HG03139 (cell line): ENCODE data around the gene TSSC4.

Experiments used
- ATAC-seq: cut with Tn5 transposase; IDR thresholded peaks from one replicate; pipeline ENCODE4 v1.9.1; 2021; ENCODE audit not compliant: unreplicated experiment

TSSC4 gene

DNA sequence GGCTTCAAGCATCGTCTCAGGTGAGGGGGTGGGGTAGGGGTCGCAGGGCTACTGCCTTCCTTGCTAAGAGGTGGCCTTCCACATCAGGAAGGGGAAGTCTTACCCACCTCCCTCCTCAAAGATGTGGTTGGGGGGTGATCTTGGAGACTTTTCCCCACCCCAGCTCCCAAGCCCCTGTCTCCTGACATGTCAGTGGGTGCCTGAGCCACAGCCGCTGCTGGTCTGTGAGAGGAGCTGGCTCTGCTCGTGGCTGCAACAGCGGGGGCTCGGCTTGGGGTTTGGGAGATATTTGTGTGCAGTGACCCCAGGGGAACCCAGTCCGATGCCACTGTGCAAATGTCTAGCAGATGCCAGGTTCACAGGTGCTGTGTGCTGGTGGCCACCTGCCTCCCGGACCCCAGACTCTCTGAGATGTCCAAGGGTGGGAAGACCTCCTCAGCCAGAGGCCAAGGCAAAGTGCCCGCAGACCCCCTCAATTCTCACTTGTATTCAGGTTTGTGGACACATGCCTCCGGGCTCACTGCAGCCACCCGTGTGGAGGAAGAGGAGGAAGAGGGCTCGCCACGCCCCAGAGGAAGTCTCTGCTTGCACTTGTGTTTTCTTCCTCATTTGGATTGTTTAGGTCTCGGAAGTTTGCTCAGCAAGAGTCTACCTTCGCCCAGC, 46.2 kb downstream of the TSSC4 start:
- no peak for ATAC-seq

DNA sequence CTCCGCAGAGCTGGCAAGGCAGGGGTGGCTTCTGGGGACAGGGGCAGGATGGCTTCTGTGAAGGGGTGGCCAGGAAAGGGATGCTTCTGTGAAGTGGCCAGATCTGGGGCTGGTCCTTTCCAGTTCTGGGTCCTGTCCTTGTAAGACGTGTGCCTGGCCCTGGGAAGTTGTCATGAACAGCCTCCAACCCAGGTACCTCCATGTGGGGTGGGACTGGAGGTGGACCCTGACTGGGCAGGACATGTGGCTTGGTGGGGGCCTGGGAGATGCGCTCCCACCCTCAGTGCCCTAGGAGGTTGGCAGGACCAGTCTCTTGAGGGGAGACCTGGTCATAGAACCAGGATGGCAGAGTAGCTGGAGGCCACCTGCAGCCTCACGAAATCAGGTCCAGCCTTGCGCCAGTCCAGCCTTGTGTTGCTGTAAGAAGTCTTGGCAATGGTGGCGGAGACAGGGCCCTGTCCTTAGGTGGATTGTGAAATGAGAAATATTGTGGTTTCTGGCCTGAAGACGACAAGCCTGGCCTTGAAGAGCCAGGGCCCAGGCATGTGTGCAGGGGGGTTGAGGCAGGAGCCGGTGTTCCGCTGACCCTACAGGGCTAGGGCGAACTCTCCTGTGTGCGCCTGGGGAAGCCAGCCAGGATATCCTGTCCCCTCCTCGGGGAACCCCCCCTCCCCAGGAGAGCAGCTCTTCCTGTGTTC, 46.9 kb downstream of the TSSC4 start:
- ATAC-seq, result no peak

DNA sequence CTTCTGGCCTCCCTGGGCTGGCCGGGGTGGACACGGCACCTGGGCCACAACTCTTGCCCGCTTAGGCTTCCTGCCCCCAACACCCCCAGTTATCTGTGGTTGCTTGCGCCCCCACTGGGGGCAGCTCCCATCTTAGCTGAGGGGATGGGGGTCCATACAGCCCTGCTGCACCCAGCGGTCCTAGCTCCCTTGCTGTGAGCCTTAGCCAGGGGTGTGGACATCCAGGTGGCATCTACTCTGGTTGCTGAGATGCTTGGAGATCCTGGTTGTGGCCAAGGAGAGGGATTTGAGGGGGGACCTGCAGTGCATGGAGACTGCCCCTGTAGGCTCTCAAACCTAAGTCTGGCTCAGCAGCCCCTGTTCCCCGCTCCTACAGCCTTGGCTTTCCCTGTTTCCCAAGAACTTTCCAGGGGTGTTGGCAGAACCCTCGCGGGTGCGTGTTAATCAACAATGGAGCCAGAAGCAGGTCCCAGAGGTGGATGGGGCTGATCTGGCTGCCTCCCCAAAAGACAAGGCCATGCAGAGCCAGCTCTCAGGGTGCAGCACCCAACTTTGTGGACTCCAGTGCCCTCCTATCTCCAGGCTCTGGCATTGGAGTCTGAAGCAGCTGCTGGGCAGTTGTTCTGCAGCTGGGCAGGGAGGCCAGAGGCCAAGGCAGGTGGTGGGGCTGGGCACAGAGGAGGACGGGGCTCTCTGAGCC, 47.6 kb downstream of the TSSC4 start:
- ATAC-seq, result no peak

DNA sequence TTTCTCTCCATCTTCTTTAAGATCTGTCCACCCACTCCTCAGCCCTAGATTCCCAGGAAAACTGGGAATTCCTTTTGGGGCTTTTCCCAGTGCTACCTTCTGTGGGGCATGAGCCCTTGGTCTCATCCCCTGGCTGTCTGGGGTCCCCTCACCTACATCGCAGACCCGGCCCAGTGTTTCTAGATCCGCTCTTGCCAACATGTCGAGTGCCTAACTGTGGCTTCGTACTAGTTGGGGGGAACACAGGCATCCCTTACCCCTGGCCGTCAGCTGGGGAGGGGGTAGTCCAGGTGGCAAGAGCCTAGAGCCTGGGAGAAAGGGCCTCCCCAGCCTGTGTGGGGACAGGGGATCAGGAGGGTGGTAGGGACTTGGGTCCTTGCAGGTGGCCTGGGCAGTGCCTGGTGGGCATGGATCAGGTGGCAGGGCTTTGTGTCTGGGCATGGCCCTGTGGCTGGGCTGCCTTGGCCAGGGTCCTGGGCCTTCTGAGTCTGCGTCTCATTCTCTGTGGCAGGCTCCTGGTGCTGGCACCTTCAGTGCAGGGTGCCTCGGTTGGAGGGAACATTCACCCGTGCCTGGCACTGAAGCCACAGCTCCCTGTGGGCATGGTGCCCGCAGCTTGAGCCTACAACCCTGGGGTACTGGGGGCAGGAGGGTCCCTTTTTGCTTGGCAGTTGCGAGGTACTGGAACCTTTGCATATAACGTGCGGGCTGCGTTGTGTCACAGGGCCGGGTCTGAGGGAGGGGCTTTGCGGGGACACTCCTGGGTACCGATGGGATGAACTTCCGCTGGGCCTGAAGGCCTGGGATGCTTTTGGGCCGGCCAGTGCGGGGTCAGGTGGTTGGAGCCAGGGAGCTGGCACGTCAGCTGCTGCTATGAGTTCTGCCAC, 48.4 kb downstream of the TSSC4 start:
- ATAC-seq, result no peak

DNA sequence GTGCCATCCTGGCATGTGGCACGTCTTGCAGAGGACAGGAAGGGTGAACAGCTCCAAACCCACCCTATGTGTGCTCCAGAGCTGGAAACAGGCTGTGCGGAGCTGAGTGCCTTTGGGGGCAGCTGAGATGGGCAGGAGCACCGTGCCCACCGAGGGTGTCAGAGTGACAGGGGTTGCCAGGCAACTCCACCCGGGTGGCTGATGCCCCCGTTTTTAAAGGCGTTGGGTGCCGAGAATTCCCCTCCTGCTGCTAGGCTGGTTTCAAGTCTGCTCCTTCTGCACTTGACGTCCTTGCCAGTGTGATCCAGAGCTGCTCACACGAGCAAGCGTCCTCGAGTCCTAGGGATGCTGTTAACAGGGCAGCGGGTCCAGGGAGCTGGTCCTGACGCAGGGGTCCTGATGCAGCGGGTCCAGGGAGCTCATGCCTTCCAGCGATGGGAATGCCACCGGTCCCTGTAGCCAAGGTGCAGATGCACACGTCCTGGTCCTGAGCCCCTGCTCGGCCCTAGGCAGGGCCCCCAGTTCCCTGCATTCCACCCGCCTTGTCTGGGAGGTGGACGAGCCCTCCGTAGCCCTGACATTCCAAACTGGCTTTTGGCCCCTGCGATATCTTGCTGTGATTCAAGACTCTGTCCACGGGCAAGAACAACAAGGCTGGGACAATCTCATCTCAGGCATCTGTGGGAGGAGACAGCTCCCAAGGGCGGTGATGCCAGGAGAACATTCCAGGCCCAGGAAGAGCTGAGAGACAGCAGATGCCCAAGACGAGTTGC, 49.2 kb downstream of the TSSC4 start:
- no peak for ATAC-seq

DNA sequence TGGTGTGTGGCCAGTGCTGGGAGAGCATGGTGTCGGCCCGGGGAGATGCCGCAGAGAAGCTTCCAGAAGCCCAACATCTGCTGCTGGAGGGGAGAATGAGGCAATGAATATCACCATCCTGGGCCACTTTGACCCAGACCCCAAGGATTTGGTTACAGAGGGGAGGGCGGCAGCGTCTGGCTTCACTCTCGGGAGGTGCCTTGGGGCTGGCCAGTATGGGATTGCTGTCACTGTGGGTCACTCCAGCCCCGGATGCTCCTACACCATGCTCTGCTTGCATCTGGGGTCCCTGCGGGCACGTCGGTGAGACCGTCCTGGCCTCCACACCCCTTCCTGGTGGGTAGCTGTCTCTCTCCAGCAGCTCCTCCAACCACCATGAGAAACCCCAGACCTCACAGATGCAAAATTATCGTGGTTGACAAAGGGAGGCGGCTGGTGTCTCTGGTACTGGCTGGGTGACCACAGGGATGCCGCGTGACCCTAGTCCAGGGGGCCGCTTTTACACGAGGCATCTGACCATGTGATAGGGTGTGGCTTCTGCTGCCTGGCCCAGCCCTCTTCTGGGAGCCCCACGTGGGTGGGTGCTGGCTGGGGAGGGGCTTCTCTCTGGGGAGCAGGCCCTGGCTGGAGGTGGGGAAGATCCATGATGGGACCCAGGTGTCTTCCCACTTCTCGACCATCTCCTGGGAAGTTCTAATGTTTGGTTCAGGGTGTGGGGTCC, 49.9 kb downstream of the TSSC4 start:
- no peak for ATAC-seq

DNA sequence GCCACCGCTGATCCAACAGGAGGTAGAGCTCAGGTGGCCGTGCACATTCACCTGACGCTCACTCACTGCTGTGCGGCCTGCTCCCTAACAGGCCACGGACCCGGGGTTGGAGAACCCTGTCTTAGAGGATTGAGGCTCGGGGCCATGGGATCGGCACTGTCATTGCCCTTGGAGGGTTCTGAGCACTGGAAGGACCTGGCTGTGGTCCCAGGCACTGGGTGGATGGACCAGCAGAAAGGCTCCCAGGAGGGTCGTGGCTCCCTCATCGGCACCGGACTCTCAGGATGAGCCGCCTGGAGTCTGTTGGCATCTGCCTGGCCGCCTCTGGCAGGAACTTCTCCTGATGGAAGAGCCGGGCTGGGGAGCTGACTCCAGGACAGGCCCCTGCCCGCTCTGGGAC, 50.8 kb downstream of the TSSC4 start:
- no peak for ATAC-seq

DNA sequence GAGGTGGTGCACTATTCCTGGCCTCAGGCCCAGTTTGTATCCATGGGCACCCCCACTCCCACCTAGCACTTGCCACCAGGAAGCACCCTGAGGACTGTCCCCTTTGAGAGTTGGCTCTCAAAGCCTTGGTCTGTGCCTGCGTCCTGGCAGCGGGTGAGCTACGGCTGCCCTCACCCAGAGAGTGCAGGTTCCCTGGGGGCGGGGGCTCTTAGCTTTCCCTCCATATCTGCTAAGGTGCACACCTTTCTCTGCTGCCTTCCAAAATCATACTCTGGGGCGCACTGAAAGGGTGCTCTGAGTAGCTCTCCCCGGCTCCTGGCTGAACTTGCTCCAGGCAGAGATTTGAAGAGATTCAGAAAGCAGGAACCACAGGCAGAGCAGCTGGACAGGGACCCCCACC, 51.4 kb downstream of the TSSC4 start:
- no peak for ATAC-seq

DNA sequence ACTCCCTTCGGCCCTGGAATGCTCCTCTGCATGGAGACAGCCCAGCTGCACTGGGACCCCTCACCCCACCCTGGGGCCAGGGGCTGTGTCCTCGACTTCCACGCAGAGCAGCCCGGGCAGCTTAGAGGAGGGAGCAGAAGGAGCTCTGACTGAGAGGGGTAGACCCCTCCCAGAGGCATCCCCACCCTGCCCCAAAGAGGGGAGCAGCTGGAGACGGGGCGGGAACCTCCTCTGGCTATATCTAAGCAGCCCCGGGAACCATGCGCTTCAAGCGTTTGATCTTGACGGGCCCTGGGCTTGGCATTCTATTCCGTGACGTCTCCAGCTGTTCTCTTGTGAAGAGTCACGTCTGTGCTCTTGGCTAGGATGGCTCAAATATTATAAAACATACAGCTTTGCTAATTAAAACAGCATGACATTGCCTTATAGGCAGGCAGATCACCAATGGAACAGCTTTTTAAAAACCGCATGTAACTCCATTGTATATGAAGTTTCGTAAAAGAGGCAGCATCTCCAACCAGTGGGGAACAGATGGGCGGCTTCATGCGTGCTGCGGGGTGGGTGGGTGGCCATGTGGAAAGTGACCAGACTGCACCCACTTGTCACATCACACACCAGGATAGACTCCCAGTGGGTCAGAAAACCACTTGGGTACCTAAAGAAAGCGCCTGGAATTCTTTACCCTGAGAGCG, 51.9 kb downstream of the TSSC4 start:
- no peak for ATAC-seq

DNA sequence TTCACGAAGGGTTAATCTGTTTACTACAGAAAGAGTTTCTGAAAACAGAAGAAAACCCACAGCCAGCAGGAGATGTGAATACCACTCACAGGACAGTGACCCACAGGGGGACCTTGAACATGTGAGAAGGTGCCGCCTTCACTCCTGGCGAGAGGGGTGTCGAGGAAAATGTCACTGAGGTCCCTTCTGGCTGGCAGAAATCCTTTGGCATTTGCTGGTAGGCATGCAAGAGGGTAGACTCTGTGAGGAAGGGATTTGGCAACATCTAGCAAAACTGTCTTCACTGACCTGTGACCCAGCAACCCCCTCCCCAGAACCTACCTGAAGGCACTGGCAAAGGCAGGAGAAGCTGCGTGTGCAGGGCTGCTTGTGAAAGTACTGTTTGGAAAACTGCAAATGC, 52.9 kb downstream of the TSSC4 start:
- ATAC-seq, result no peak
